Upper lobe of left lung (tissue), 4 donors: ENCODE results near the gene LIM2.

ENCODE experiments used
- CTCF ChIP-seq, 6 experiments: fragments of 450-650 bp in 4 of 6; fragments of 200-600 bp in 2 of 6; sonication (generic) in 2 of 6; IDR thresholded peaks; one replicate each; pipeline ENCODE4 v1.5.1; 2016 to 2019; ENCODE audit warnings: antibody characterized with exemption in 6 of 6
- EP300 ChIP-seq, 4 donors: sonication (generic); formaldehyde crosslinking; IDR thresholded peaks; one replicate each; pipeline ENCODE4 v1.5.1; 2017; ENCODE audit warnings: antibody characterized with exemption in 4 of 4, control low read depth in 2 of 4
- POLR2A ChIP-seq, 4 donors: fragments of 450-650 bp; IDR thresholded peaks; one replicate each; pipeline ENCODE4 v1.5.1; 2016 to 2017; ENCODE audit warnings: antibody characterized with exemption in 4 of 4, mild to moderate bottlenecking in 2 of 4
- POLR2AphosphoS5 ChIP-seq, 2 donors: sonication (generic); formaldehyde crosslinking; IDR thresholded peaks; one replicate each; pipeline ENCODE4 v1.5.1; 2017; ENCODE audit warnings: antibody characterized with exemption in 2 of 2

- TF ChIP-seq CTCF (IDR thresholded peaks at IDR 0.05) (no peak), POLR2A (IDR thresholded peaks at IDR 0.05) (peak in 1 of 4 donors; percentile 26), POLR2AphosphoS5 (IDR thresholded peaks at IDR 0.05) (peak; percentile 13 to 78), EP300 (IDR thresholded peaks at IDR 0.05) (peak in 1 of 4 donors; percentile 51)
These were observed 43.4 kb upstream of the LIM2 start for GRCh38 chr19:51431124-51431523.
